Nephron progenitor cell (in vitro differentiated cells): Measurements from ENCODE around the gene ERCC6.

Experiments used
- DNase-seq: peaks from one replicate; pipeline ENCODE4 v3.0.0; 2021
- H3K27ac Mint-ChIP-seq: 2 replicates; pipeline ENCODE4 v1.8.0; 2021; ENCODE audit warnings: mild to moderate bottlenecking, moderate library complexity, mixed read lengths
- H3K27me3 Mint-ChIP-seq: 2 replicates; pipeline ENCODE4 v1.8.0; 2021; ENCODE audit warnings: mild to moderate bottlenecking, low read depth, mixed read lengths; ENCODE audit not compliant: poor library complexity
- H3K36me3 Mint-ChIP-seq: 2 replicates; pipeline ENCODE4 v1.8.0; 2021; ENCODE audit warnings: low read depth, mixed read lengths
- H3K4me1 Mint-ChIP-seq: 2 replicates; pipeline ENCODE4 v1.8.0; 2021; ENCODE audit warnings: mixed read lengths
- H3K4me3 Mint-ChIP-seq: 2 replicates; pipeline ENCODE4 v1.8.0; 2021; ENCODE audit warnings: mild to moderate bottlenecking, moderate library complexity, mixed read lengths
- H3K9me3 Mint-ChIP-seq: 2 replicates; pipeline ENCODE4 v1.8.0; 2021; ENCODE audit warnings: mild to moderate bottlenecking, moderate library complexity, mixed read lengths
- TF ChIP-seq, protein P1 (sequence below): fragments of 200-600 bp; sonication (generic); IDR thresholded peaks from 2 replicates; pipeline ENCODE4 v1.5.0; 2021; ENCODE audit warnings: antibody characterized with exemption

The ERCC6 gene

DNA sequence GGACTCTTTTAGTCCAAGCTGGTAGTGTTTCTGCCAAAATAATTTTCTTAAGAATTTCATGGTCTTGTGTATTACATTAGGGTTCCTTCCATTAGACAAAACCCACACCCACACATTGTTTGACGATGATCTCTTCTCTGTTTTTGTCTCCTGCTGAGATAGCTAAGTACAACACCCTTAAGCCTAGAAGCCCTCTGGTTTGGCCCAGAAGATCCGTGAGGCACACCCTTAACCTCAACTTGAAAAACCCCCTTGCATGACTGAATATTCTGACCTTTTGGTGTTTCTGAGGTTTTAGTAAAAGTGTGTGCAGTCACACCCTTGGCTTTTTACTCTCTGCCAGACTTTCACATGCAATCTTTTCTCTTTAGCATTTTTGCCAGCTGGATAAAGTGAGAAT lies 29.3 kb upstream of the ERCC6 start:
- no peak overlapping the region for H3K27ac Mint-ChIP-seq
- peaks cover 81% of the 10 kb centered on the region for H3K27me3 Mint-ChIP-seq
- H3K36me3 Mint-ChIP-seq = no peaks in the 10 kb centered on the region
- TF ChIP-seq, protein P1, sequence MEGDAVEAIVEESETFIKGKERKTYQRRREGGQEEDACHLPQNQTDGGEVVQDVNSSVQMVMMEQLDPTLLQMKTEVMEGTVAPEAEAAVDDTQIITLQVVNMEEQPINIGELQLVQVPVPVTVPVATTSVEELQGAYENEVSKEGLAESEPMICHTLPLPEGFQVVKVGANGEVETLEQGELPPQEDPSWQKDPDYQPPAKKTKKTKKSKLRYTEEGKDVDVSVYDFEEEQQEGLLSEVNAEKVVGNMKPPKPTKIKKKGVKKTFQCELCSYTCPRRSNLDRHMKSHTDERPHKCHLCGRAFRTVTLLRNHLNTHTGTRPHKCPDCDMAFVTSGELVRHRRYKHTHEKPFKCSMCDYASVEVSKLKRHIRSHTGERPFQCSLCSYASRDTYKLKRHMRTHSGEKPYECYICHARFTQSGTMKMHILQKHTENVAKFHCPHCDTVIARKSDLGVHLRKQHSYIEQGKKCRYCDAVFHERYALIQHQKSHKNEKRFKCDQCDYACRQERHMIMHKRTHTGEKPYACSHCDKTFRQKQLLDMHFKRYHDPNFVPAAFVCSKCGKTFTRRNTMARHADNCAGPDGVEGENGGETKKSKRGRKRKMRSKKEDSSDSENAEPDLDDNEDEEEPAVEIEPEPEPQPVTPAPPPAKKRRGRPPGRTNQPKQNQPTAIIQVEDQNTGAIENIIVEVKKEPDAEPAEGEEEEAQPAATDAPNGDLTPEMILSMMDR = no peak
- no peaks in the 10 kb centered on the region for H3K4me1 Mint-ChIP-seq
- peaks cover 30% of the 10 kb centered on the region for H3K9me3 Mint-ChIP-seq
- no peak overlapping the region for H3K4me3 Mint-ChIP-seq
- DNase-seq = no peak

DNA sequence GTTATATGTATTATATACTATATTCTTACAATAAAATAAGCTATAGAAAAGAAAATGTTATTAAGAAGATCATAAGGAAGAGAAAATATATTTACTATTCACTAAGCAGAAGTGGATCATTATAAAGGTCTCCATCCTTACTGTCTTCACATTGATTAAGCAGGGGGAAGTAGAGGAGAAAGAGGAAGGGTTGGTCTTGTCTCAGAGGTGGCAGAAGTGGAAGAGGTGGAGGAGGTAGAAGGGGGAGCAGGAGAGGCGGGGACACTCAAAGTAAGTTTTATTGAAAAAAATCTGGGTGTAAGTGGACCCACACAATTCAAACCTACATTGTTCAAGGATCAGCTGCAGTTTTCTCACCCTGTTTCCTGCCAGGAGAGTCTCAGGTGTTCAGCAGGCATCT lies 28.9 kb upstream of the ERCC6 start:
- Mint-ChIP-seq H3K36me3 (no peaks in the 10 kb centered on the region), H3K9me3 (peaks cover 30% of the 10 kb centered on the region), H3K27me3 (peaks cover 85% of the 10 kb centered on the region), H3K4me3 (no peak overlapping the region), H3K27ac (no peak overlapping the region), H3K4me1 (no peaks in the 10 kb centered on the region)
- TF ChIP-seq, protein P1 = no peak
- no peak for DNase-seq

DNA sequence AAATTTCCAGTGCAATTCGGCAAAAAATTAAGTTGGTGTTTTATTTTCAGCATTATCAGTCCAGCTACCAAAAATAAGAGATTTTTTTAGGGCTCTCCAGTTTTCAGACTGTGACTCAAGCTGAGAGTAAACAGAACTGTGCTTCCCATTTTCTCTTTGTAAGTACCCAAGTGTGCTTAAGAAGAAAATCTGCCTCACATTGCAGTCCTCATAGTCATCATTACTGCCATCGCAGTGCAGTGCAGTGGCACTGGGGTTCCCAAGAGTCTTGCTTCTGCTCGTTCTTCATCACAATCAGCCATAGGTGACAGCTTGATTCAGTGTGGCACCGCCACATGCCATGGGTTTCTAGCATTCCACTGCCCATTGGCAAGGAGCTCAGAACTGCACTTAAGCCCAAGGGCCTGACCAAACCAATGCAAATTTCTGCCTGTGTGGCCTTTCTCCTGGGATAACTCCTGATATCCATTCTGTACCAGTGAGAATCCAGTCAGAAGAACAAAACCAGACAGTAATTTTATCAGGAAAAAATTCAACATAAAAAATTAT lies 25.6 kb upstream of the ERCC6 start:
- H3K4me1 Mint-ChIP-seq = peaks cover 9% of the 10 kb centered on the region
- DNase-seq = no peak
- H3K36me3 Mint-ChIP-seq = no peaks in the 10 kb centered on the region
- H3K27me3 Mint-ChIP-seq = peaks cover 88% of the 10 kb centered on the region
- H3K4me3 Mint-ChIP-seq = no peak overlapping the region
- TF ChIP-seq, protein P1 = no peak
- no peak overlapping the region for H3K27ac Mint-ChIP-seq
- peaks cover 26% of the 10 kb centered on the region for H3K9me3 Mint-ChIP-seq

DNA sequence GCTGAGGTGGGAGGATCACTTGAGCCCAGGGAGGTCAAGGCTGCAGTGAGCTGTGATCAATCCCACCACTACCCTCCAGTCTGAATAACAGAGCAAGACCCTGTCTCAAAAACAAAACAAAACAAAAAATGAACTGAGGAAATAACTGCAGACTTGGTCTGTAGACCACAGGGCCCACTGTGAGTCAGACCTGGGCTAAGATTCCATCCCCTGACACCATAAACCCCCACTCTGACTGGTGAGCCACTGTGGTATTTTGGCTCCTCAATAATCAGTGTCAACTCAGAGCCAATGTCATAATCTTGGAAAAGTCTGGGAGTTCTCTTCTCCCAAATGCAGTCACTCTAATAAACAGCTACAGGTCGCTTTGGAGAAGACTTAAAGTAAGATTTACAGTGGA lies 24.0 kb upstream of the ERCC6 start:
- peaks cover 79% of the 10 kb centered on the region for H3K27me3 Mint-ChIP-seq
- no peaks in the 10 kb centered on the region for H3K36me3 Mint-ChIP-seq
- DNase-seq = no peak
- peaks cover 9% of the 10 kb centered on the region for H3K9me3 Mint-ChIP-seq
- no peak overlapping the region for H3K27ac Mint-ChIP-seq
- no peak overlapping the region for H3K4me3 Mint-ChIP-seq
- H3K4me1 Mint-ChIP-seq = peaks cover 13% of the 10 kb centered on the region
- TF ChIP-seq, protein P1 = no peak

DNA sequence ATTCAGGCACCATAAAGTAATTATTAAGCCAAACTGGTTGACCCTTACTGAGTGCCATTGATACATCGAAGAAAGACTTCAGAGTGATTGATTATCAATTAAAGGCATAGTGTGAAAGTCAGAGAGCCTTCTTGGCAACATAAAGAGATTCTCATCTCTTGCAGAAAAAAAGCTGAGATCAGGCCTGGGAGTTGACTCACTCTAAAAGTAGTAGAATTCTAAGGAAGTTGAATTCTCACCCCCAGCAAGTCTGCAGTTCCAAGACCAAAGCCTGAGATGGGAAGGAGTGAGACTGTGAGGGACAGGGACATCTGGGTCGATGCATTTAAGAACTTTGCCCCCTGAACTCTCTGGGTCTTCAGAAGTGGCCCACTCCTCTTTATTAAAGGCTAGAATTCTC lies 21.6 kb upstream of the ERCC6 start:
- Mint-ChIP-seq H3K36me3 (no peaks in the 10 kb centered on the region), H3K27me3 (peaks cover 67% of the 10 kb centered on the region), H3K27ac (no peak overlapping the region), H3K4me1 (peaks cover 13% of the 10 kb centered on the region), H3K9me3 (peaks cover 7% of the 10 kb centered on the region), H3K4me3 (no peak overlapping the region)
- no peak for DNase-seq
- TF ChIP-seq, protein P1 = no peak

DNA sequence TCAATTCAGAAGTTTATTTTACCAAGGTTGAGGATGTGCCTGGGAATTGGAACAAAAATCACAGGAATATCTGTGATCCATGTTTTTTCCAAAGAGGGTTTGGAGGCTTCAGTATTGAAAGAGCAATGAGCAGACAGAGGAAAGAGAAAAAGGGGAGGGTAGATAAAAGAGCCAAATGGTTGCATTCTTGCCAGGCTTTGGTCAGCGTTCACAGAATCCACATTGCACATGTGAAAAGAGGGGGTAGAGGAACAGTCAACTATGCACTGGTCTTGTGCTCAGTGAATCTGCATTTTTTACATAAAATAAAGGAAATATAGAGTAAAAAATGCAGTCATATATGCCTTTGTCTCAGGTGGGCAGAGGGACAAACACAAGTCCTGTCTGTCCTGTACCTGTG lies 20.6 kb upstream of the ERCC6 start:
- H3K4me1 Mint-ChIP-seq = peaks cover 13% of the 10 kb centered on the region

More for the DNA sequence above, 20.6 kb upstream of the ERCC6 start:
- peaks cover 65% of the 10 kb centered on the region for H3K27me3 Mint-ChIP-seq
- no peaks in the 10 kb centered on the region for H3K36me3 Mint-ChIP-seq
- no peak for DNase-seq
- TF ChIP-seq, protein P1 = no peak
- H3K9me3 Mint-ChIP-seq = peaks cover 16% of the 10 kb centered on the region
- H3K4me3 Mint-ChIP-seq = no peak overlapping the region
- no peak overlapping the region for H3K27ac Mint-ChIP-seq
